Measurements from ENCODE around the gene IFIT2.
"Not testable (repeated sequence)": the region's sequence is repeated elsewhere in the genome, so short reads cannot be mapped to it uniquely, and the experiment has no call there.

Gene IFIT2

DNA sequence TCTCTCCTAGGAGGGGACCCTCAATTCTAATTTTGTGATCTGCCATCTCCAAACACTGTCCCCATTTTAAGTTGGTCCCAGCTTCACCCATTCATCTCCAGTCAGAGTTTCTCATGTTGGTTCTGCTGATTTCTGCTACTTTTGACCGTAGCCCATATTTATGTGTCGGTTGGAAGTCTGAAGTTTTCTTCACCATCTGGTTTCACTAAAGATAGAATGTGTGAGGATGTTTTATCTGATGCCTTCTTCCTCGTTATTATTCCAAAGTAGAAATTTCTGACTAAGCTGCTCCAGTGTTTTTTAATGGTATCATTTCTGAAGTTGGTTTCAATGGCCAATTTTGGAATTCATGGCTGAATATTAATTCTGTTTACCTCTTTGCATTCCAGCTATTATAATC is 21.3 kb upstream of the IFIT2 start:
- no peak for DNase-seq

DNA sequence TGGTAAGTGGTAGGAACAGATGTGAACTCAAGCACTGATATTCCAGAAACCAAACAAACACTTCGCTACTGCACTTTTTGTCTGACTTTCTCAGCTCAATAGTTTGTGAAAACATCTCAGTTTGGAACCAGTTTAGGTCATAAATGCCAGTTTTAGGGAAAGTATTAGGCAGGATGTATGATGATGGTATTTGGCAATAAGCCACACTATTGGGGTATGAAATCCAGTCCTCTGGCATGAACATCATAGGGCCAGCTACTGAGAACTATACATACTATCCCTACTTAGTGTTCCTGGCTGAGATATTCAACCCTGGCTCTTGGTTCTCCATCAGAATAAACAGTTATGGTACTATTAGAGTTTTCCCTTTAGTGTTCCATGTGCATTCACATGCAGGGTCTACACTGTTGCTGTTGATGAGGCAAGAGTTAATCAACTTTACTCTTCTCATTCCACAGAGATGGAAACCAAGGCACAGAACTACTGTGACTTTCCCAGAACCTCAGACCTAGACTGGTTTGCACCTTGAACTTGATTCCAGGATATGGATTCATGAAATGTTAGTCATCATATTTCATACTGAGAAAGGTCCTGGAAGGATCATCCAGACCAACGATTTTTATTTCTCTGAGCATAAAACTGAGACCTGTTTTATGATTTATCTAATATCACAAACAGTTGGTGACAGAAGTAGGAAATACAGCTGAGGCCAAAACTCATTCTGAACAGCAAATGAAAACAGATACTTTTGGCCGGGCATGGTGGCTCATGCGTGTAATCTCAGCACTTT is 20.0 kb upstream of the IFIT2 start:
- no peak for DNase-seq

DNA sequence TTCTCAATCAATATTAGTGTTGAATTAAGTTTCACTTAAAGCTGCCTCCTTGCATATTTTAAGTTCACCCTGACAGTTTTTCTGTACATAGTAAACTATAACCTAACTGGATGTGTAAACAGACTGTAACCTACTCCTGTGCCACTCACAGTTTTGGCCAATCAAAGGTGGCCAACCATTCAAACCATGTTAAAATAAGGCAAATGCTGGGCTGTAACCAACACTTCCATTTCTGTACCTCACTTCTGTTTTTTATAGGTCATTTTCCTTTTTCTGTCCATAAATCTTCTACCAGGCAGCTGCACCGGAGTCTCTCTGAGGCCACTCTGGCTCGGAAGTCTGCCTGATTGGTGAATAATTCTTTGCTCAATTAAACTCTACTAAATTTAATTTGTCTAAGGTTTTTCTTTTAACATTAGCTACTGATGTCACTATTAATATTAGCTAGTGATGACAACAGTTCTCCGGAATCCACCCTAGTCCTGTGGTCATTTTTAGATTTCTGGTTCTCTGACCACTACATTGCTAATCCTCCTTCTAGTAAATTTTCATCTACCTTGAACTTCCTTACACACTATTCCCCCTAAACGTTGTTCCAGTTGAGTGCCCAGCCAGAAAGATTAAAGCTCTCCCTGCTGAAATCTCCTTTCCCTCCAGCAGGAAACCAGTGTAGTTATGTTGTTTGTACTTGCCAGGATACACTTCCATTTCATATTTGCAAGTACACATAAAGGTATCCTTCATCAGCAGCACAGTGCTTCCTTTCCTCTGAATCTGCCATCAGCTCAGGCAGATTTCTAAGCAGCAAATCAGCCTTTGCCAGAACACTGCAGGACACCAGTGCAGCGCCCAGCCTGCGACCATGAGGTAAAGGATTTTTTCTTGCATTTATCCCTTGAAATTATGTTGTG is 18.6 kb upstream of the IFIT2 start:
- DNase-seq = no peak

DNA sequence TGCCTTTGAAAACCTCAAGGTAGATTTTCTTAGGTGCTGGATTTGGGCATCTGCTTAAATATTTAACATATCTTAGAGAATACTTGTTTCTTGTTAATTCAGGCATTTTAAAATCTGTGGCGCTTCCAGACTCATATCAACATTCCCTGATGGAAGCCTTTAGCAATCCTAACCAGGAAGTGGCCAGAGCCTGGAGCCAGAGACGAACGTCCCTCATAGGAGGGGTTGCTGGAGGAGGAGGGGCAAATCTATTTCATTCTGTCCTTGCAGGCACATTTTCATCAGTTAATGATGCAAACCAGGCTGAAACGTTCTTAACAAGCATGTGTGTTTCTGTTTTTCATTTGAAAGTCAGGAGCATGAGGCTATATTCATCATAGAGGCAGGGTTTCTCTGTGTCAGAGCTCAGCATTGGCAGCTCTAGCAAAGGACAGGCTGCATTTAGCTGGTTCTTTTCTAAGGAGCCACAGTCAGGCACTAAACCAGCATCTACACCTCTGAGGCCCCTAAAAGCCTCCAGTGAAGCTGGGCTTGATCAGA is 17.8 kb upstream of the IFIT2 start:
- DNase-seq = no peak

DNA sequence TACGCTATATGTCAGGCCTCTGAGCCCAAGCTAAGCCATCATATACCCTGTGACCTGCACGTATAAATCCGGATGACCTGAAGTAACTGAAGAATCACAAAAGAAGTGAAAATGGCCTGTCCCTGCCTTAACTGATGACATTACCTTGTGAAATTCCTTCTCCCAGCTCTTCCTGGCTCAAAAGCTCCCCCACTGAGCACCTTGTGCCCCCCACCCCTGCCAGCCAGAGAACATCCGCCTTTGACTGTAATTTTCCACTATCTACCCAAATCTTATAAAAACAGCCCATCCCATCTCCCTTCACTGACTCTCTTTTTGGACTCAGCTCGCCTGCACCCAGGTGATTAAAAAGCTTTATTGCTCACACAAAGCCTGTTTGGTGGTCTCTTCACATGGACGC is 17.1 kb upstream of the IFIT2 start:
- not testable (repeated sequence) for DNase-seq

DNA sequence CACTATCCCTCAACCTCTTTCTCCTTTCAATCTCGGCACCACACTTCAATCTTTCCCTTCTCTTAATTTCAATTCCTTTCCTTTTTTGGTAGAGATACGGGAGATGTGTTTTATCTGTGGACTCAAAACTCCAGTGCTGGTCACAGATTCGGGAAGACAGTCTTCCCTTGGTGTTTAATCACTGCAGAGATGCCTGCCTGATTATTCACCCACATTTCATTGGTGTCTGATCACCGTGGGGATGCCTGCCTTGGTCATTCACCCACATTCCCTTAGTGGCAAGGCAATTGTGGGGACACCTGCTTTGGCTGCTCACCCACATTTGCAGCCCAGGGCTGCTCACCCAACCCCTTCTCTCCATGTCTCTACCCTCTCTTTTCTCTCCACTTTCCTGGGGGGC is 16.5 kb upstream of the IFIT2 start:
- not testable (repeated sequence) for DNase-seq

DNA sequence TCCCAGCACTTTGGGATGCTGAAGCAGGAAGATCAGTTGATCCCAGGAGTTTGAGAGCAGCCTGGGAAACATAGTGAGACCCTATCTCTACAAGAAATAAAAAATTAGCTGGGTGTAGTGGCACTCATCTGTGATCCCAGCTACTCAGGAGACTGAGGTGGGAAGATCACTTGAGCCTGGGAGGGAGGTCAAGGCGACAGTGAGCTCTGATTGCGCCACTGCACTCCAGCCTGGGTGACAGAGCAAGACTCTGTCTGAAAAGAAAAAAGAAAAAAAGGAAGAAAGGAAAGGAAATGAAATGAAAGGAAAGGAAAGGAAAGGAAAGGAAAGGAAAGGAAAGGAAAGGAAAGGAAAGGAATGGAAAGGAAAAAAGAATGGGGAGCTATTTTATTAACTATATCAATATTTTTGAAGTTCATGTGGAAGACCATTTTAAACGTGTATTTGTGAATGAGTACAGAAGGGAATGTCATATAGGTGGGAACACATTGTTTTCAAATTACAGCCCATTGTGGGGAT is 7.1 kb upstream of the IFIT2 start:
- DNase-seq = no peak

DNA sequence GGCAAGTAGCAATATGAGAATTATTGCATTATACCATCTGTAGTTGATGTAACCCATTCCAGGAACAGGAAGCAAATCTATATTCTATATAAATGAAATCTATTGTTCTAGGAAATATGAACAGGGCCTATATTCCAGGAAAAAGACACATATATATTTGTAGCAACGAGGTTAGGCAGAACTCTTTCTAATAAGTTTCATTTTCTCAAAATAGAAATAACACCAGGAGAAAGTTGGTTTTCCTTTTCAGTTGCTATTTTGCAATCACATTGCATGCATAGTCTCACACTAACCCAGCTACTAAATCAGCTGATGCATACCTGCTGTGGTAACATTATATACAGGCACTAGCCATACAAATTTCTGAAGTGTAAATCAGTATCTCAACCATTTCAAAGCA is 6.2 kb upstream of the IFIT2 start:
- no peak for DNase-seq

DNA sequence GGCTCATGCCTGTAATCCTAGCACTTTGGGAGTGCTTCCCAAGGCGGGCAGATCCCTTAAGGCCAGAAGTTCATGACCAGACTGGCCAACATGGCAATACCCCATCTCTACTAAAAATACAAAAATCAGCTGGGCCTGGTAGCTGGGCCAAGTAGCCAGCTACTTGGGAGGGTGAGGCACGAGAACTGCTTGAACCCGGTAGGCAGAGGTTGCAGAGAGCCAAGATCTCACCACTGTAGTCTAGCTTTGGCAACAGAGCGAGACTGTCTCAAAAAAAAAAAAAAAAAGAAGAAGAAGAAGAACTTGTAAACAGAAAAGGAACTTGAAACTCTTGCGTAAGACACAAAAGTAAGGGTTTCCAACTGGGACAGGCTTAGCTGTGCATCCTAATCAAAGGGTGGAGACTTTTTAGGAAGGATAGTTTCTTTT is 5.6 kb upstream of the IFIT2 start:
- no peak for DNase-seq

DNA sequence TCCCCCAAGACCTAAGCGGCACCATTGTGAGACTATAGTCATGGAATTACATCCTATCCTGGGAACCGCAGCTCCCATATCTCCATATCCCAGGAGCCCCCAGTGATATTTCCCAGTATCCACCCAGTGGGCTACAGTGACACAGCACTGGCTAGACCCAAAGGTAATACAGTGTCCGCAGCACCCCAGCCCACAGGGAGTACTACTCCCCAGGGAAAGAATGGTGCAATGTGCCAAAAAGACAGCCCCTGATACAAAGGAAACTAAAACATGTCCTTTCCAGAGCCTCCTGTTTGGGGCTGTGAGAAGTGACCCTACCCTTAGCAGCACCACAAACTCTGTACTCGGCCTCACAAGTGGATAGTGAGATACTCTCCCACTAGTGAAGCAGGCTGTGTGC is 4.5 kb upstream of the IFIT2 start:
- no peak for DNase-seq

DNA sequence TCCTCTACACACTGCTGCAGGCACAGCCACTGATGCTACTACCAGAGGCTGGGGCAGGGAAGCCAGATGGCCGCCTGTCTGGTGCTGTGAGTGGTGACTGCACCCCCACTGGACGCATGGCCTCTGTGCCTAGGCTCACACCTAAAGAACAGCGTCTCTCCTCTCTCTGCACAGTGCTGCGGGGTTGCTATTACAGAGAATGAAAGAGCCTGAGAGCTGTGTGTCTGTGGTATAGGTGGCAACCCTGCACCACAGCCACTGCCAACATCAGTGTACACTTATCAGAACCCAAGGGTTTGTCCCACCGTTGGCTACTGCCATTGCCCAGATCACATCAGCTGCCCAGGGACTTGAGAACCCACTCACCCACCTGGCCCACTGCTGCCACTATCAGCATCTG is 4.1 kb upstream of the IFIT2 start:
- DNase-seq = no peak

DNA sequence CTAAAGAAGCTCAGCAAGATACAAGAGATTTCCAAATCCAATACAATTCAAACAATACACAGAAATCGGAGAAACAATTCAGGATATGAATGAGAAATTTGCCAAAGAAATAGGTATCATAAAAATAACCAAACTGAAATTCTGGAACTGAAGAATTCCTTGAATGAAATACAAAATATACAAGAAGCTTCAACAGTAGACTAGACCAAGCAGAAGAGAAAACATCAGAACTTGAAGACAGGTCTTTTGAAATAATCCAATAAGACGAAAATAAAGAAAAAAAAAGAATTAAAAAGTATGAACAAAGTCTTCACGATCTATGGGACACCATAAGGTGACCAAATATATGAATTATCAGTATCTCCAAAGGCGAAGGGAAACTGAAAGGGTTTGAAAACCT is 2.8 kb upstream of the IFIT2 start:
- DNase-seq = no peak

DNA sequence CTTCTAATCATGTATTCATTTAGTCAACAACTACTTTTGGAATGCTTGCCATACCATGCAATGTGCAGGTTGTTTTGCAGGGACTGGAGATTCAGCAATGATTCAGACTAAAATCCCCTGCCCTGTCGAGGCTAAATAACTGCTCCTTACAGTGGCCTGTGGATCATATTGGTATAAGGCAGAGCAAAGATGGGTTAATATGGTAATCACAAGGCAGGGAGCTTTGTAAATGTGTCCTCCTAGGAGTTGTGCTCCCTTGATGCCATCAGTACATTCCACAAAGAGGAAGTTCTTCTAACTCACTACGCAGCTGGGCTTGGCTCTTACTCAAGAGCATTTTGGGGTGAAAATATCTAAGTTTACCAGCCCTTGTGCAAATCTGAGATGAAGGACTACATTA is 614 bp upstream of the IFIT2 start:
- peak in 2 of 6 experiments; percentile 53 to 65 for DNase-seq

DNA sequence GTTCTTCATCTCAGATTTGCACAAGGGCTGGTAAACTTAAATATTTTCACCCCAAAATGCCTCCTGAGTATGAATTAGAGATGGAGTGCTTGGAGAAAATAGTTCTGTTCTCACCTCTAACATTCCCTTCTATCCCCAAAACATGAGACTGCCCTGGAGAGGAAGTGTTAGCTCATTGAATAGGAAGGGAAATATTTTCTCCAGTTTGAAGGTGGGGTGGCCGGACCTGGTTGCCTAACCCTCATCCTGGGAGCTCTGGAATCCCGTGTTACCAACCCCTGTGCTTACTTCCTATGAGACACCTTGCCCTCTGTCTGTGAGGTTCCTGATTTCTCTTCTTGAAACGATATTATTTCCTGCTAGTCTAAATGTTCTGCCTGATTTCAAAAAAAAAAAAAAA is 779 bp downstream of the IFIT2 start:
- no peak for DNase-seq

DNA sequence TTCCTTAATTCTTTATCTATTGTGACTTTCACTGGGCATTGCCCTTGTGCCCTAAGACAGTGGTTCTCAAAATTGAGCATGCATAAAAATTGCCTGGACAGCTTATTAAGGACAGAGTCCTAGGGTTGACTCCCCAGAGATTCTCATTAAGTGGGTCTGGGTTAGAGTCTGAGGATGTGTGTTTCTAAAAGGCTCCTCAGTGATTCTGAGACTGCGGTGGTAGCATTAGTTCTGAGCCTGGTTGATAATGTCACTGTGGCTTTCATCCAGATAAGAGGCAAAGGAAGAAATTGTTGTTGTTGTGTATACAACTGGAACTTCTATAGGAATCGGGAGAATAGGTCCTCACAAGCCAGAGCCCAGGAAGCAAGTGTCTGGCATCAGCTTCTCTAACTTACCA is 1.3 kb downstream of the IFIT2 start:
- no peak for DNase-seq

DNA sequence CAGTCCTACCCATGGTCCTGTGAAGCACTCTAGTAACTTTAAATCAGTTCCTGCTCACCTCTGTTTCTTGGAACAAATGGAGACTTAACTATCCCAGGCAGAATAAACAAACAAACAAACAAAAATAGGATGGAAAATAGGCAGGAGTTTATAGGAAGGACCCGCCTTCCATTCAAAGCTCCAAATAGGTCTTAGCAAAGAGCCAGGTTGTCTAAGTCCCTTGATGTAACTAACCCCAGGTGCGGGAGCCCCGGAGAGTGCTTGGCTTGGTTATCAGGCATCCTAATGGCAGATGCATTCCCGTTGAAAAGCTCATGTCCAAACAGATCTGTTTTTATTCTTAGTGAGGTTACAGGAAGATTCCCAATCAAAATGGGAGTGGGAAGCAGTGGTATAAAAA is 2.2 kb downstream of the IFIT2 start:
- no peak for DNase-seq

DNA sequence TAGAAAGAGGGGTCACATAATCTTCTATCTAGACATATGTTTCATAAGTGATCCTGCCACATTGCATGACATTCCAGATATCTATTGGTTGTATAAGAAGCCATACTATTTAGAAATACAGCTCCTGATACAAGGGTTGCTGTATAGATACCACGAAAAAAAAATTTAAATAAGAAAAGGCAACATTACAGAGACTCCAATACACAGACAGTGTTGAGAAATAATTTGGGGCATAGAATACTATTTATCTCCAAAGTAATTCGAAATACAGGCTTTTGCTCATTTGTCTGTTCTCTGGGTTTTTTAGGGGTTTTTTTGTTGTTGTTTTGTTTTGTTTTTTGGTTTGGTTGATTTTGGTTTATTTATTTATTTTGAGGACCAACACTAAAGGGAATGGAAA is 2.6 kb downstream of the IFIT2 start:
- DNase-seq = no peak

DNA sequence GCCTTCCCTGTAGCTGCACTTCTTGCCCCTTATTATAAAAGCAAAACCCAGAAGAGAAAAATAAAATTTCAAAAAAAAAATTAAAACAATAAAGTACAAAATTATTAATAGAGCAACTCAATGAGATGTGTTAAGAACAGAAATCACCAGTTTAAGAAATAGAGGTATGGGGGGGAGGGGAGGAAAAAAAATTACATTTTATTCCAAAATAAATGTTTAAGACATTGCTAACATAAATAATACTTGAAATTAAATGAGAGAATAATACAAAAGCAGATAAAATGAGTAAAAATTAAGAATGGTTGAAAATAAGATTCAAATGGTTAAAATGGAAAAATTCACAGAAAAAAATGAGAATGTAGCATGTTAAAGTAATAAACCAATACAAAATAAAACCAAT is 3.1 kb downstream of the IFIT2 start:
- no peak for DNase-seq

DNA sequence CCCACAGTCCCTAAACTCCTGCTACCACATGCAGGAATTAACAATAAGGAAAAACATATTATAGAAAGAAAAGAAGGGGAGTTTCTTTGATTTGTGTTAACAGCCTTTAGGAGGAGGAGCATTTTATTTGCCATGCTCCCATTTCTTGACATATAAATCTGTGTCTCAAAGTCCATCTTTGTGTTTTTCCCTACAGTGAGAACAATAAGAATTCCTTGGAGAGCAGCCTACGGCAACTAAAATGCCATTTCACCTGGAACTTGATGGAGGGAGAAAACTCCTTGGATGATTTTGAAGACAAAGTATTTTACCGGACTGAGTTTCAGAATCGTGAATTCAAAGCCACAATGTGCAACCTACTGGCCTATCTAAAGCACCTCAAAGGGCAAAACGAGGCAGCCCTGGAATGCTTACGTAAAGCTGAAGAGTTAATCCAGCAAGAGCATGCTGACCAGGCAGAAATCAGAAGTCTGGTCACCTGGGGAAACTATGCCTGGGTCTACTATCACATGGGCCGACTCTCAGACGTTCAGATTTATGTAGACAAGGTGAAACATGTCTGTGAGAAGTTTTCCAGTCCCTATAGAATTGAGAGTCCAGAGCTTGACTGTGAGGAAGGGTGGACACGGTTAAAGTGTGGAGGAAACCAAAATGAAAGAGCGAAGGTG is 4.1 kb downstream of the IFIT2 start:
- DNase-seq = no peak

DNA sequence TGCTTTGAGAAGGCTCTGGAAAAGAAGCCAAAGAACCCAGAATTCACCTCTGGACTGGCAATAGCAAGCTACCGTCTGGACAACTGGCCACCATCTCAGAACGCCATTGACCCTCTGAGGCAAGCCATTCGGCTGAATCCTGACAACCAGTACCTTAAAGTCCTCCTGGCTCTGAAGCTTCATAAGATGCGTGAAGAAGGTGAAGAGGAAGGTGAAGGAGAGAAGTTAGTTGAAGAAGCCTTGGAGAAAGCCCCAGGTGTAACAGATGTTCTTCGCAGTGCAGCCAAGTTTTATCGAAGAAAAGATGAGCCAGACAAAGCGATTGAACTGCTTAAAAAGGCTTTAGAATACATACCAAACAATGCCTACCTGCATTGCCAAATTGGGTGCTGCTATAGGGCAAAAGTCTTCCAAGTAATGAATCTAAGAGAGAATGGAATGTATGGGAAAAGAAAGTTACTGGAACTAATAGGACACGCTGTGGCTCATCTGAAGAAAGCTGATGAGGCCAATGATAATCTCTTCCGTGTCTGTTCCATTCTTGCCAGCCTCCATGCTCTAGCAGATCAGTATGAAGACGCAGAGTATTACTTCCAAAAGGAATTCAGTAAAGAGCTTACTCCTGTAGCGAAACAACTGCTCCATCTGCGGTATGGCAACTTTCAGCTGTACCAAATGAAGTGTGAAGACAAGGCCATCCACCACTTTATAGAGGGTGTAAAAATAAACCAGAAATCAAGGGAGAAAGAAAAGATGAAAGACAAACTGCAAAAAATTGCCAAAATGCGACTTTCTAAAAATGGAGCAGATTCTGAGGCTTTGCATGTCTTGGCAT is 4.8 kb downstream of the IFIT2 start:
- DNase-seq = no peak

DNA sequence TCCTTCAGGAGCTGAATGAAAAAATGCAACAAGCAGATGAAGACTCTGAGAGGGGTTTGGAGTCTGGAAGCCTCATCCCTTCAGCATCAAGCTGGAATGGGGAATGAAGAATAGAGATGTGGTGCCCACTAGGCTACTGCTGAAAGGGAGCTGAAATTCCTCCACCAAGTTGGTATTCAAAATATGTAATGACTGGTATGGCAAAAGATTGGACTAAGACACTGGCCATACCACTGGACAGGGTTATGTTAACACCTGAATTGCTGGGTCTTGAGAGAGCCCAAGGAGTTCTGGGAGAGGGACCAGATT is 5.4 kb downstream of the IFIT2 start:
- no peak for DNase-seq

DNA sequence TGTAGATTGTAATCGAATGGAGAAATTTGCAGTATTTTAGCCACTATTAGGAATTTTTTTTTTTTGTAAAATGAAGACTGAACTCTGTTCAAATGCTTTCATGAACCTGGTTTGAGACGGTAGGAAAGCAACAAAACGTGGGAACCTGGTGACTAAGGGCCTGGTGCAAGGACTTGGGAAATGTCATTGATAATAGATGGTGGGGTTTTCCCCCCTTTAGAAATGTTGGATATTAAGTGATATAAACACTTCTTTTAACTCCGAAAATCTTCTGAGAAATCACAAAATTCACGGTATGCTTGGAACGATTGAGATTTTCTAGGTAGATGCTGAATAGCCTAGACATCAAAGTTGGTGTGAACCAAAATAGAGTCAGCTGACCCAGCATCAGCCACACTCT is 6.4 kb downstream of the IFIT2 start:
- DNase-seq = no peak
